ENCODE results near the gene NPIPA8. TPM values are rescaled to one million over a fixed set of nuclear protein-coding genes. Genes with fewer than 3 reads are reported as not detected.
"Not testable (repeated sequence)": the region's sequence is repeated elsewhere in the genome, so short reads cannot be mapped to it uniquely, and the experiment has no call there.

The NPIPA8 gene
- 10 to 100 TPM; 28.9 to 32.4 TPM for total RNA-seq

DNA sequence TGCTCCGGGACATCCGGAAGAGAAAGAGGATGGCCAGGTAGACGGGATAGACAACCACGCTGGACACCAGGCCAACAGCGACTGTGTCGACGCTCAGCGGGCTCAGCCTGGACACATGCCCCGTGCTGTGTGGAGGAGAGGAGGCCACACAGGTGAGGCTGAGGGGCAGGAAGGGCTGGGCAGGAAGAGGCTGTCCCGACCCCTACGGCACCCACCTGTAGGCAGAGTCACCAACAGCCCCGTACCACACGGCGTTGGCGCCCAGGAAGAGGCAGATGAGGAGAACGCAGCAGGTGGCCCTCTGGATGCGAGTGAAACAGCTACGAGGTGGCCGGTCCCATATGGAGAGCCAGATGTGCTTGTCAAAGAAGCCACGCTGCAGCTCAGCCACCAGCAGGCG is at the start of gene NPIPA8:
NPIPA8 (minus strand) TSS at position 101 of the 400 bp plus-strand sequence. CDS start 4,074 bp downstream, outside the sequence.
- not testable (repeated sequence) for DNase-seq (ENCODE audit: low spot score in 2 of 2); H3K36me3 Mint-ChIP-seq; H3K9me3 Mint-ChIP-seq; H3K27ac Mint-ChIP-seq; ATAC-seq

DNA sequence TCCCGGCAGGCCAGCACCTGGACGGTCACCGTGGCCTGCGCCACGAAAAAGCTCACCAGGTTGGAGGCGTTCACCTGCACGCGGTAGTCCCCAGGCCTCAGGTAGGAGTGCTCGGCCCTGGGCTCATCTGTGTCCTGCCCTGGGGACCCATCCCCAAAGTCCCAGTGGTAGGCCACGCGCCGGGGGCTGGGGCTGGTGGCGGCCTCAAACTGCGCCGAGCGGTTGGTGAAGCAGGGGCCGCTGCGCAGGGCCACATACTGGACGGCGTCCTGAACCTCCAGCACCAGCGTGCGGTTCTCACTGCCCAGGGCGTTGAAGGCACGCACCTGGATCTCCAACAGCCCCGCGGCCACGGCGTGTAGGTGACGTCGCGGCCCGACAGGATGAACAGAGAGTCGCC is 48.7 kb upstream of the NPIPA8 start:
- H3K9me3 Mint-ChIP-seq; DNase-seq (ENCODE audit: low spot score in 2 of 2); H3K27ac Mint-ChIP-seq; ATAC-seq; H3K36me3 Mint-ChIP-seq: not testable (repeated sequence)

DNA sequence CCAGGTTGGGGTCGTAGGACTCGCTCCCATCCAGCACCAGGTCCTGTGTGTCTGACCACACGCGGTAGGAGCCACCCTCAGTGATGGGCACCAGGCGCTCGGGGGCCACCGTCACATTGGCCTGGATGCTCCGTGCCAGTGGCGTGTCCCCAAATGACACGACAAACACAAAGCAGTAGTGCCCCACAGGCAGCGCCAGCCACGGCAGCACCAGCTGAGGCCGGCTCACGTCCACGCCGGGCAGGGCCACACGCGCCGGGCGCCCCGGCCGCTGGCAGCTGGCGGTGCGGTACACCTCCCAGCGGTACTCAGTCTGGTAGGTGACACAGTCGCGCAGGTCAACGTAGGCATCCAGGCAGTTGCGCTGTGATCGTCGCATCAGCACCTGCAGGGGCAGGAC is 48.3 kb upstream of the NPIPA8 start:
- ATAC-seq; H3K36me3 Mint-ChIP-seq; DNase-seq (ENCODE audit: low spot score in 2 of 2); H3K27ac Mint-ChIP-seq; H3K9me3 Mint-ChIP-seq: not testable (repeated sequence)

DNA sequence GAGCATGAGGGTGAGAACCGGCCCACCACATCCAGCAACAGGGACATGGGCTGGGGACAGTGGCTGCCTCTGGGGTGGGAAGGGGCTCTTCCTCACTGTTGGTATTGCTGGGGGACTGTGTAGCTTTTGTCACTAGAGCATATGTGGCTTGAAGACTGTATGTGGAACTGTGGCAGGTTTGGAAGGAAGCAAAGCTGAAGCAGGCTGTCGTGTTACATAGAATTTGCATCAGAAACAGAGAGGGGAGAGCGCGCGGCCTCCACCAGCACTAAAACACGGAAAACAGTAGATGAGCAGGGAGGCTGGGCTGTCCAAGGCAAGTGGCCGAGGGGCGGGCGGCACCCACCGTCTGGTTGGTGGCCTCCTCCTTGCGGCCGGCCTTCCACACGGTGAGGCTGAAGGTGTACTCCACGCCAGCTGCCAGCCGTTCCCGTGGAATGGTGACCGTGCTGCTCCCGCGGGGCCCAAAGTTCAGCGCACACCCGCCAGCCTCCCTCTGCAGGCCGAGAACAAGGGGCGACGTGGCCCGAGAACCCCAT is 47.6 kb upstream of the NPIPA8 start:
- H3K27ac Mint-ChIP-seq; H3K9me3 Mint-ChIP-seq; DNase-seq (ENCODE audit: low spot score in 2 of 2); H3K36me3 Mint-ChIP-seq; ATAC-seq: not testable (repeated sequence)

DNA sequence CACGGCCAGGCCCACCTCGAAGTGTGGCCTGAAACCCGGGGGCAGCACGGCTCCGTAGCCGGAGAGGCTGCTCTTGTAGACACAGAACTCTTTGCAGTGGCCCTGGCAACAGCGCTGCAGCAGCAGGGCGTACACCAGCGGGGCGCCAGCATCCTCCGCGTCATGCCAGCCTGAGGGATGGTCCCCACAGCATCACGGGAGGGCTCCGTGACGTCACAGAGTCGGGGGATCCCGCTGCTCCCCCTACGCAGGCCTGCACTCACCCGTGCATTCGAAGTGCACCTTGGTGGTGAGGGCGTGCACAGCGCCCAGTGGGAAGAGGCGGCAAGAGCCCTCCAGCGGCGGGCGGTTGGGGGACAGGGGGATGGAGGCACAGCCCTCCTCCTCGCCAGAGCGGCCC is 46.2 kb upstream of the NPIPA8 start:
- H3K36me3 Mint-ChIP-seq; DNase-seq (ENCODE audit: low spot score in 2 of 2); ATAC-seq; H3K27ac Mint-ChIP-seq; H3K9me3 Mint-ChIP-seq: not testable (repeated sequence)

DNA sequence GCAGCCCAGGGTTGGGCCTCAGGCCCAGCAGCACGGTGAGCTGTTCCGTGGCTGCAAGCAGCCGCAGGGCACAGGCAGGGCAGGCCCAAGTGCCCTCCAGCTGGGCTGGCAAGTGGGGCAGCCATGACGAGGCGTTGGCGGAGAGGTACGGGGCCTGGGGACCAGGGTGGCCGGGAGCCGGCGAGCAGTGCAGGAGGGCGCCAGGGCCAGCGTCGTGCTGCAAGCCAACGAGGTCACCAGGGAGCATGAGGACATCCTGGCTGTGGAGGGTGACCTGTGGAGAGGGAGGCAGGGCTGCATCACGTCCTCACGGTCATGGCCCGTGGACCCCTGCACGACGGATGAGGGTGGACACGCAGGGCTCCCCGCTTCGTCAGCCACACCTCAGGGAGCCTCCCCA is 11.2 kb upstream of the NPIPA8 start:
- not testable (repeated sequence) for ATAC-seq, H3K9me3 Mint-ChIP-seq, H3K36me3 Mint-ChIP-seq, H3K27ac Mint-ChIP-seq
- DNase-seq (ENCODE audit: low spot score in 2 of 2): peak in 1 of 2 donors; percentile 44

DNA sequence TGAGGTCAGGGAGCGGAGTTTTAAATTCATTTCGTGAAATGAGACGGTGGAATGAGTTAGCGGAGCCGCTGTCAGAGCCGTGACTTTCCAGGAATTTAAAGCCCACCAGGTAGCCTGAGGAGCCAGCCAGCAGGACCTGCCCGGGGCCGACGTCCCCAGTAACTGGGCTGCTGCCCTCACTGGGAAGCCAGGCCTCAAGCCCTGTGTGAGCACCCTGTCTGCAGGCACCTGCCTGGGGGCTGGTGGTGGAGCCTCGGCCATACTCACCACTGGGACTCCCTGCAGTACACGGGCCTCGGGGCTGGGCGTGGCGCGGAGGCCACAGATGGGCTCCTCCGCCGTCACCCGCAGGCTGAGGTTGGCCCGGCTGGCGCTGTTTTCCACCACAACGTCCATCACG is 10.5 kb upstream of the NPIPA8 start:
- not testable (repeated sequence) for H3K27ac Mint-ChIP-seq, ATAC-seq, H3K9me3 Mint-ChIP-seq

DNA sequence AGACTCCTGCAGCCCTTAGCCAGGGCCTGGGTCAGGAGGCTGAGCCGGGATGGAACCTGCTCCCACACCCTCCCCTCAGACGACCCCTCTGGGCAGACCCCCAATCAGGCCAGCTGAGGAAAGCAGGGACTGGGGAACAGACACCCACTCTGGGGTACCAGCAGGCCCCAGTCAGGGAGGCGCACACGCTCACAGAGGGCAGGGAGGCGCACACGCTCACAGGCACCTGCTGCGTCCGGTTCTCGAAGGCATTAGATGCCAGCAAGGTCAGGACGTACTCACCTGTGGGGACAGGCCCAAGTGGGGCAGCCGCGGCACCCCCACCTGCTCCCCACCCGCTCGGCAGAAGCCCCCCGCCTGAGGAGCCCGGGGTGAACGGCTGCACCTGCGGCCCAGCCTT is 8.1 kb upstream of the NPIPA8 start:
- not testable (repeated sequence) for DNase-seq (ENCODE audit: low spot score in 2 of 2); H3K27ac Mint-ChIP-seq; H3K9me3 Mint-ChIP-seq; ATAC-seq; H3K36me3 Mint-ChIP-seq

More for the DNA sequence above, 10.5 kb upstream of the NPIPA8 start:
- not testable (repeated sequence) for H3K36me3 Mint-ChIP-seq
- DNase-seq (ENCODE audit: low spot score in 2 of 2): peak in 1 of 2 donors; percentile 28

DNA sequence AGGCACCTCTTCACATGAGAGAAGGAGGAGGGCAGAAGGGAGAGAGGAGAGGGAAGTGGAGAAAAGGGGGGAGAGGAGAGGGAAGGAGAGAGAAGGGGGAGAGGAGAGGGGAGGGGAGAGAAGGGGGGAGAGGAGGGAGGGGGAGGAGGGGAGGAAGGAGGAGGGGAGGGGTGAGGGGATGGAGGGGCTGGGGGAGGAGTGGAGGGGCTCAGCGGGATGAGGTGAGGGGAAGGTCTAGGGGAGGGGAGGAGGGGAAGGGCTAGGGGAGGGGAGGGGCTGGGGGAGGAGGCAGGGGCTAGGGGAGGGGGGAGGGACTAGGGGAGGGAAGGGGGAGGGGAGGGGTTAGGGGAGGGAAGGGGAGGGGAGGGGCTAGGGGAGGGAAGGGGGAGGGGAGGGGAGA is 5.5 kb upstream of the NPIPA8 start:
- not testable (repeated sequence) for H3K9me3 Mint-ChIP-seq; DNase-seq (ENCODE audit: low spot score in 2 of 2); H3K36me3 Mint-ChIP-seq; H3K27ac Mint-ChIP-seq; ATAC-seq

DNA sequence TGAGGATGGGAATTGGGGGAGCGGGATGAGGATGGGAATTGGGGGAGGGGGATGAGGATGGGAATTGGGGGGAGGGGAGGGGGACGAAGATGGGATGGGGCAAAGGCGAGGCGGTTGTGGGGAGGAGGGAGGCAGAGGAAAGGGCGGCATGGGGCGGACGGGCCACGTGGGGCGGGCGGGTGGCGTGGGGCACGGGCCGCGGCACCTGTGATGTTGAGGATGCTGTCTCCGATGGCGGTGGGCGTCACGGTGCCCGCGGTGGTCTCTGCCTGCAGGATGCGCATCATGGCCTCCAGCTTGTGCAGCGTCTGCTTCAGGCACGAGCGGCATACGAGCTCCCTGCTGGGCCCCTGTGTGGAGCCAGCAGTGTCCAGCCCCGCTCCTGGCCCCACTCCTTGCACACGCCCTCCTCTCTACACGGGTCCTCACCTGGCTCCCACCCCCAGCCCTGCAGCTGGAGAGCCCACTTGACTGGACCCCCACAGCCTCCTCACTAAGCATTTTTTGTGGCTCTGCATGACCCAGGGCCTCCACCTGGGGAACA is 5.0 kb upstream of the NPIPA8 start:
- H3K36me3 Mint-ChIP-seq; H3K9me3 Mint-ChIP-seq; ATAC-seq; H3K27ac Mint-ChIP-seq; DNase-seq (ENCODE audit: low spot score in 2 of 2): not testable (repeated sequence)

DNA sequence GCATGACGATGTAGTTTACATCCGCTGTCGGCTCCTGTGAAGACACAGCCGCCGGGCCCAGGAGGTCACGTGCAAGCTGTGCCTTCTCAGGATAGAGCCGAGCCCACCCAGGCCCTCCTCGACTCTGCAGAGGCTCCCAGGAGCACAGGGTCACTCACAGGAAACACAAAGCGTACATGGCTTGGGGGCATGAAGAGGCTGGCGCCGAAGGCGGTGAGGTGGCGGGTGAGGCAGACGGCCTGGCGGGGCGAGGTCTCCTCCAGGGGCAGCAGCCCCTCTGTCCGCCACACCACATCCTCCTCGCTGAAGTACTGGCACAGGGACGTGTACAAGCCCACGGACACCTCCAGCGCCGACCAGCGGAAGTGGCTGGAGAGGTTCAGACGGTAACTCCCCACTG is 2.7 kb upstream of the NPIPA8 start:
- H3K9me3 Mint-ChIP-seq, H3K36me3 Mint-ChIP-seq, ATAC-seq, H3K27ac Mint-ChIP-seq: not testable (repeated sequence)
- DNase-seq (ENCODE audit: low spot score in 2 of 2): peak in 1 of 2 donors; percentile 51

DNA sequence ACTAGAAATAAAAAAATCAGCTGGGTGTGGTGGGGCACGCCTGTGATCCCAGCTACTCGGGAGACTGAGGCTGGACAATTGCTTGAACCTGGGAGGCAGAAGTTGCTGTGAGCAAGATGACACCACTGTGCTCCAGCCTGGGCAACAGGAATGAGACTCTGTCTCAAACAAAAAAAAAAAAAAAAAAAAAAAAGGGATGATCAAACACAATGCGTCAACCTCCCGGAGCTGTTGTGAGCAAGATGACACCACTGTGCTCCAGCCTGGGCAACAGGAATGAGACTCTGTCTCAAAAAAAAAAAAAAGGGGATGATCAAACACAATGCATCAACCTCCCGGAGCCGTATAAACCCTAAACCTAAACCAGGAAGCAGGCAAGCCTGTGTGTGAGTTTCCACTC is 24.7 kb downstream of the NPIPA8 start:
- not testable (repeated sequence) for H3K36me3 Mint-ChIP-seq; DNase-seq (ENCODE audit: low spot score in 2 of 2); ATAC-seq; H3K9me3 Mint-ChIP-seq; H3K27ac Mint-ChIP-seq

DNA sequence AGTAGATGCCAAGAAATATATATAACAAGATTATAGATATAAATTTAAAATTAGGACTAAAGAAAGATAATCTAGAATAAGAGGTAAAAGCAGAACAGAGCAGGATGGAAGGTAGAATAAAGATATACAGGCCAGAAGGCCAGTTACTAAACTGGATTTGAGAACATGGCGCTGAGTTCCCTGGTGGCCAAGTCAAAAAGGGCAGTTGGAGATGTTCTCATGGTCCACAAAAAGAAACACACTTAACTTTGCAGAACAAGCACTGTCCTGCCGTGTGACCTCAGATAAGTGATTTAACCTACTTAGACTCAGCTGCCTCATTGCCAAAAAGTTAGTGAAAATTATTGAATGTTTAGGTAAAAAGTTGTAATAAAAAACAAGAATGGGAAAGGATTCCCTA is 27.4 kb downstream of the NPIPA8 start:
- H3K9me3 Mint-ChIP-seq; H3K36me3 Mint-ChIP-seq; DNase-seq (ENCODE audit: low spot score in 2 of 2); ATAC-seq; H3K27ac Mint-ChIP-seq: not testable (repeated sequence)

DNA sequence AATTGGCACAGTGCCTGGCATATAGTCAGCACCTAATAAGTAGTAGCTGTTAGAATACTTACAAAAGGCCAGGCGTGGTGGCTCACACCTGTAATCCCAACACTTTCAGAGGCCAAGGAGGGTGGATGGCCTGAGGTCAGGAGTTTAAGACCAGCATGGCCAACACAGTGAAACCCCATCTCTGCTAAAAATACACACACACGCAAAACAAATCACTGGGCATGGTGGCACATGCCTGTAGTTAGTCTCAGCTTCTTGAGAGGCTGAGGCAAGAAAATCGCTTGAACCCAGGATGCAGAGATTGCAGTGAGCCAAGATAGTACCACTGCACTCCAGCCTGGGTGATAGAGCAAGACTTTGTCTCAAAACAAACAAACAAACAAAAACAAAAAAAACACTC is 29.3 kb downstream of the NPIPA8 start:
- H3K27ac Mint-ChIP-seq; ATAC-seq; H3K36me3 Mint-ChIP-seq; DNase-seq (ENCODE audit: low spot score in 2 of 2); H3K9me3 Mint-ChIP-seq: not testable (repeated sequence)

DNA sequence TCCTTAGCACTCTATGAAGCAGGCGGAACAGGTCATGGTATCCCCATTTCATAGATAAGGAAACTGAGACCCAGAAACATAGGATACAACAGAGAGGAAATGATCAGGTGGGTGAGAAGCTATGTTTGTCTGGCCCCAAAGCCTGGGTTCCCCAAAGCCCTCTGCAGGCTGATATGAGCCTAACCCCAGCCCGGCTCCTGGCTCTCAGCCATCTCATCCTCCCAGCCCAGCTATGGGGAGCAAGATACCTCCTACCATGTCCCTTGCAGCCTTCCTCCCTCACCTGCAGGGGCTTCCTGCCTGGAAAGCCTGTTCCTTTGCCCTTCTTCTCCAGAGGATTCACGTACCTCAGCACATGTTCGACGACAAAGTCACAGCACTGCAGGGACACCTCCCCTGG is 30.5 kb downstream of the NPIPA8 start:
- not testable (repeated sequence) for H3K9me3 Mint-ChIP-seq; DNase-seq (ENCODE audit: low spot score in 2 of 2); H3K36me3 Mint-ChIP-seq; ATAC-seq; H3K27ac Mint-ChIP-seq

DNA sequence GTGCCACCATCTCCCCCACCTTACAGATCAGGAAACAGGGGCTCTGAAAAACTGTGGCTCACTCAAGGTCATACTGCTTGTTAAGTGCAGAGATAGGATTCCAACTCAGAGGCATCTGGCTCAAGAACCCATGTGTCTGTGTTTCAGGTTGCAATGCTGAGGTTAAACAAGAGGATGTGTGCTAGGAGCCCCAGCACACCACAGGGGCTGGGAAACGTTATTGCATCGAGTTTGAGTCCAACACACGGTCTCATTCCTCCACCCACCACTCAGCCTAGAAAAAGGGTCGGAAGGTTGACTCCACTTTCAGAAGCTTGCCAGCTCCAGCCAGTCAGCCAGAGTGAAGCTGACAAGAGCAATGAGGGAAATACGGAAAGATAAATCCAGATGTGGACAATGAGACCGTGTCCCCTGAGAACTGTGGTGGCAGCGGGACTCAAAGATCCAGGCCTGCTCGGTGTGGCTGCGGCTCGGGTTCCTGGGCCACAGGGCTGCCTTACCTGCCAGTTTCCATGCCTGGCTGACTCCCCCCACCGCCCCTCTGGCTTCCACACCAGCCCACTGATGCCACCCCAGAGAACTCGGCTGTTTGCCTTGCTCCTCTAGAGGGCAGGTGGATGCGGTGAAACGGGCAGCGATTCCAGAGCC is 33.4 kb downstream of the NPIPA8 start:
- DNase-seq (ENCODE audit: low spot score in 2 of 2); H3K27ac Mint-ChIP-seq; H3K36me3 Mint-ChIP-seq; H3K9me3 Mint-ChIP-seq; ATAC-seq: not testable (repeated sequence)

DNA sequence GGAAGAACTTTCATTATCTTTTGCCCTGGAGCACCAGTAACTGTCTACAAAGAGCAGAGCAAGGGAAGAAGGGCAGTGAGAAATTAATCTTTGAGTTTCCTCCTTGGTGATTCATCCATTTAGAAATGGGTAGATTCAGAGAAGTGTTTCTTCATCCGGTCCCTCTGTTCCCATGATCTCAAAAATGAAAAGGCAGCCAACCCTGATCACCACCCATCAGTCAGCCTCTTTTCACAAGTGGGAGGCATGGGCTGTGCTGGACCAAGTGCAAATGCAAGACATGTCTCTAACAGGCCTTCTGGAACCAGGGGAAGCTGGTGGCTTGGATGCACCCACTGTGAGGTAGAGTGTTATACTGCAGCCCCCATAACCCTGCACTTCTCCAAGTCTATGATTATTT is 38.8 kb downstream of the NPIPA8 start:
- not testable (repeated sequence) for H3K36me3 Mint-ChIP-seq

DNA sequence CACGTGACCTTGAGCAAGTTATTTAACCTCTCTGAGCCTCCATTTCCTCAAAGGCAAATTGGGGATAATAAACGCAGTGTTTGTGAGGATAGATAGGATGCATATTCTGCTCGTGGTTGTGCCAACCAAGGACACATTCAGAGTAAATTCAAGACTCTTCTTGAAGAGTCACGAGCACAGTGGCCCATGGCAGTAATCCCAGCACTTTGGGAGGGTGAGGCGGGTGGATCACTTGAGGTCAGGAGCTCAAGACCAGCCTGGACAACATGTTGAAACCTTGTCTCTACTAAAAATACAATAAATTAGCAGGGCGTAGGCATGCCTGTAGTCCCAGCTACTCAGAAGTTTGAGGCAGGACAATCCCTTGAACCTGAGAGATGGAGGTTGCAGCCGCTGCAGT is 39.6 kb downstream of the NPIPA8 start:
- H3K9me3 Mint-ChIP-seq; DNase-seq (ENCODE audit: low spot score in 2 of 2); H3K27ac Mint-ChIP-seq; H3K36me3 Mint-ChIP-seq; ATAC-seq: not testable (repeated sequence)

More for the DNA sequence above, 38.8 kb downstream of the NPIPA8 start:
- not testable (repeated sequence) for H3K27ac Mint-ChIP-seq; DNase-seq (ENCODE audit: low spot score in 2 of 2); ATAC-seq; H3K9me3 Mint-ChIP-seq

Measured in activated naive CD4-positive, alpha-beta T cell treated with anti-CD3 and anti-CD28 coated beads, Interleukin-2, amount 50 U/mL, for 72 hours (primary cell).